ENCODE results near the gene TLX1.
"Not testable (repeated sequence)": the region's sequence is repeated elsewhere in the genome, so short reads cannot be mapped to it uniquely, and the experiment has no call there.

The TLX1 gene

DNA sequence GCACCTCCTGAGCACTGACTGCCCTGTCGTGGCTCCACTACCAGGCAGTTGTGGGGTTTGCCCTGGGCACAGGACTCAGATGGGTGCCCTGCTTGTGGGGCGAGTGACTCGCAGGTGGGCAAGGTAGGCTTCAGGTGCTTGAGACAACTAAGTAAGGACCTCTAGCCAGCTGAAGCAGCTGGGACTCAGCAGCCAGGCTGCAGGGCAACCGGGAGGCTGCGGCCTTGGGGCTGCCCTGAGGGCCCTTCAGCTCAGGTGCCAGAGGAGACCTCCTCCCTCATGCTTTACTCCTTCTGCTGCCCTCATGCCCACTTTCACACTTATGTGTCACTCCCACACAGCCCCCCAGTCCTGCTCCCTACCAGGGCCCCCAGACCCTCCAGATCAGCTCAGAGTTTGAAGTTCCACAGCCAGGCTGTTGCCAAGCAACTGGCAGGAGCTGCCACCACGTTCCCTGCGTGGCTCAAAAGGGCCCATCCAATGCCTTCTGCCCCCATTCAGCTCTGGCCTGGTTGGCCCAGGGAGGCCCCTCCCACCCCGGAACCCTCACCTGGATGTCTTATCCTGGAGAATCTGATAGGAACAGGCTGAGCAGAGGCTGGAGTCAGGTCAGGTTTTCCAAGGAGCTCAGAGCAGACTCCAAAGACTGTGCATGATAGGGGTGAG lies 10.0 kb downstream of the TLX1 start:
- in situ Hi-C loops (cut with HindIII; ENCODE audit: low pct_unique_long_range_greater_than_20kb, low sequenced_read_pairs): no loop called here
- no peak for TF ChIP-seq JUND (IDR thresholded peaks at IDR 0.05; ENCODE audit: low read depth)
- DNase-seq (ENCODE audit: low read depth in 1 of 2, low spot score in 1 of 2): peak in 1 of 2 experiments; percentile 53

DNA sequence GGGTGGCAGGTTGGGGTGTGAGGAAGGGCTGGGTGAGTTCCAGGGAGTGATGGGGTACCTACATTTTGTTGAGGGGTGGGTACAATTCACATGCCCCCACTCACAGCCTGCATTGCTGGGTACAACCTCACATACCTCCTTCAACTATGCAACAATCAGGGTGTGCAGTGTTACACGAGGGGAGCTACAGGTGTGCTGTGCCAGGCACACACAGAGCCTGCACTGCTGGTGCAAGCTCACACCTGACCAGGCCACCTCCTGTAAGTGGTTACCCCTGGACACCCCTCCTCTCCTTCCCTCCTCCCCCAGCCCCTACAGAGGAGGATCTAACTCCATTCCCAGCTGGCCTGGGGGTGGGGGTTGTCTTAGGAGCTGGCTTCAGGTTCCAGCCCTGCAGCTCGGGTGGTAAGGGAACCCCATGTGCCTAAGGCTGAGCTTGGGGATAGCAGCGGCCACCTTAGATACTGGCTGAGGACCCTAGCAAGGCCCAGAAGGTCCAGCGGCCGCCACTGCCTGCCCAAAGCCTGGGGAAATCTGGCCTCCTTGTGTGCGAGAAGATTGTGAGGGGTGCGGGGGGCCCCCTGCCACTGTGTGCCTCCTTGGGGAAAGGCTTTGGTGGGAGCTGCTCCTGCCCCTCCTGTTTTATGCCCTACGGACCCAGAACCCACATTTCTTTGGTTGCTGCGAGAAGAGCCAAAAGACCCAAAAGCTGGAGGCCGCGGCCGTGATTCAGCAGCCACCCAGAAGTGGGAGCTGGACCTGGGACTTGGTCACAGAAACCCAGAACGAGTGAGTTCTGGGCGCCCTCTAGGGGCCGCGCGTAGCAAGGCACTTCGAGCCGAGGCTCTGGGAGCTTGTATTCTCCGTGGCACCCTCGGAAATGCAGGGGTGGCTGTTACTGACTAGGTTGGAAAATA lies 10.8 kb downstream of the TLX1 start:
- in situ Hi-C loops (cut with HindIII; ENCODE audit: low pct_unique_long_range_greater_than_20kb, low sequenced_read_pairs): no loop called here
- TF ChIP-seq JUND (IDR thresholded peaks at IDR 0.05; ENCODE audit: low read depth): no peak

DNA sequence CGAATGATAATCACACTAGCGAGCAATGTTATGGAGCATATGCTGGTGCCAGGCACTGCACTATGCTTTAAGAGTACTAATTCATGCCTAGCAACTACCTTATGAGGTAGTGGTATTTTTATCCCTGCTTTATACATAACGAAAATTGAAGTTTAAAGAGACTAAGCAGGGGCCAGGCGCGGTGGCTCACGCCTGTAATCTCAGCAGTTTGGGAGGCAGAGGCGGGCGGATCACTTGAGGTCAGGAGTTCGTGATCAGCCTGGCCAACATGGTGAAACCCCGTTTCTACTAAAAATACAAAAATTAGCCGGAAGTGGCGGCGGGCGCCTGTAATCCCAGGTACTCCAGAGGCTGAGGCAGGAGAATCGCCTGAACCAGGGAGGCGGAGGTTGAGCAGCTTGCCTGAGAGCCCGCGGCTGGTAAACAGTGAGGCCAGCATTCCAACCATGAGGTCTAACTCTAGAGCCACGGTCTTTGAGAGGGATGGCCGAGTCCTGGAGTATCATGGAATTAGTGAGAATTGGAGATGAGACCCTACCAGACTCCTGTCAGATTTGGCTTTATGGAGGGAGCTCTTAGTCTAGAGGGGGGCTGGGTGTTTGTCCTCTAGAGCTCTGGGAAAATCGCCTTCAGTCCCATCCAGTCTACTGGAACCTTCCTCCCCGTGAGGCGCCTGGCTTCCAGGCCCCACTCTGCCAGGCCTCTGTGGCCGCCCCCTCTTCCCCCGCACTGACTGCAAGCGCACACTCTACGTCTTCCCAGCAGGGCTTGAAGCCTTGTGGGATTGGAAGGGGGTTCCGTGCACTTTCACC lies 11.6 kb downstream of the TLX1 start:
- no peak for DNase-seq (ENCODE audit: low read depth in 1 of 2, low spot score in 1 of 2)
- TF ChIP-seq JUND (IDR thresholded peaks at IDR 0.05; ENCODE audit: low read depth): no peak
- in situ Hi-C loops (cut with HindIII; ENCODE audit: low pct_unique_long_range_greater_than_20kb, low sequenced_read_pairs): no loop called here

More for the DNA sequence above, 10.8 kb downstream of the TLX1 start:
- DNase-seq (ENCODE audit: low read depth in 1 of 2, low spot score in 1 of 2): peak; percentile 93 to 97

DNA sequence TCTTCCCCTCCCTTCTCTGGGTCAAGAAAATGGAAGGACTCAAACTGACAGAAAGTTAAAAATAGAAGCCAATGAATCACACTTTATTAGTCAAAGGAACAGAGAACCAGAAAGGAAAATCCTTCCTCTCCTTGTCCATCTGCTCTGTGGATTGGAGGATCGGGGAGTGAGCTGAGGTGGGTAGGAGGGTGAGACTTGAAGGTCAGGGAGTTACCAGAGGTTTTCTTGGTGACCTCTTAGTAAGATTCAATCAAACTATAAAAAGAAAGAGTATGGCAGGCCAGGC lies 12.2 kb downstream of the TLX1 start:
- no peak for TF ChIP-seq JUND (IDR thresholded peaks at IDR 0.05; ENCODE audit: low read depth)
- DNase-seq (ENCODE audit: low read depth in 1 of 2, low spot score in 1 of 2): no peak
- in situ Hi-C loops (cut with HindIII; ENCODE audit: low pct_unique_long_range_greater_than_20kb, low sequenced_read_pairs): no loop called here

DNA sequence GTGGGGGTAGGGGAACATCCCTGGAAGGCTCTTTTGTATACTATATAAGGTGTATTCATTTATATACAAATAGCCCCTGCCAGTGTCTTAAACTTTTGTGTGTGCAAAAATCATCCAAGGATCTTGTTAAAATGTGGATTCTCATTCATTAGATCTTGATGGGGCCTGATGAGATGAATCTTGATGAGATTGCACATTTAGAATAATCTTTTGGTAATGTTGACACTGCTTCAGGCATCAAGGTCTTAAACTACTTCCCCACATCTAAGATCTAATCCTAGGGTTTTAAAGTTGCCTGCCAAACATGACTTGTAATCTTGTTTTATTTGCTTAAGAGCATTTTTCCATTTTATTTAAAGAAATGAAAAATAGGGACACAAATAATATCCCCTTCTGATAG lies 13.0 kb downstream of the TLX1 start:
- no peak for TF ChIP-seq JUND (IDR thresholded peaks at IDR 0.05; ENCODE audit: low read depth)
- no peak for DNase-seq (ENCODE audit: low read depth in 1 of 2, low spot score in 1 of 2)
- in situ Hi-C loops (cut with HindIII; ENCODE audit: low pct_unique_long_range_greater_than_20kb, low sequenced_read_pairs): no loop called here

DNA sequence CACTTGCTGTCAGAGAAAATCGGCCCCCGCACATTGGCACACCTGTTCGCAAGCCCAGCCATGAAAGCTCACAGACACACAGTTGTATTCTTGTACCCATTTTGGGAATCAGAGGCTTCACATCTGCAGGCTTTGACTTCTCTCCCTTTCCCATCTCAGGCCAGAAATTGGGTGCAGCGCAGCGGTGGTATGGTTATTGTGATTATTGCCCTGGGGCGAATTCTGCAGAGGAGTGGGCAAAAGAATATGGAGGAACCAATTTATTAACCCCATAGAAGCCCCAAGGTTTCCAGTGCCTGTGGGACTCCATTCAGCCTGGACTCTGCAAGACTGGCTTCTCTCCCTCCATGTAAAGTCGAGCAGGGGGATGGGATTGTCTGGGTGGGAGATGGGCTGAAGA lies 14.0 kb downstream of the TLX1 start:
- DNase-seq (ENCODE audit: low read depth in 1 of 2, low spot score in 1 of 2): no peak
- in situ Hi-C loops (cut with HindIII; ENCODE audit: low pct_unique_long_range_greater_than_20kb, low sequenced_read_pairs): no loop called here
- TF ChIP-seq JUND (IDR thresholded peaks at IDR 0.05; ENCODE audit: low read depth): no peak

DNA sequence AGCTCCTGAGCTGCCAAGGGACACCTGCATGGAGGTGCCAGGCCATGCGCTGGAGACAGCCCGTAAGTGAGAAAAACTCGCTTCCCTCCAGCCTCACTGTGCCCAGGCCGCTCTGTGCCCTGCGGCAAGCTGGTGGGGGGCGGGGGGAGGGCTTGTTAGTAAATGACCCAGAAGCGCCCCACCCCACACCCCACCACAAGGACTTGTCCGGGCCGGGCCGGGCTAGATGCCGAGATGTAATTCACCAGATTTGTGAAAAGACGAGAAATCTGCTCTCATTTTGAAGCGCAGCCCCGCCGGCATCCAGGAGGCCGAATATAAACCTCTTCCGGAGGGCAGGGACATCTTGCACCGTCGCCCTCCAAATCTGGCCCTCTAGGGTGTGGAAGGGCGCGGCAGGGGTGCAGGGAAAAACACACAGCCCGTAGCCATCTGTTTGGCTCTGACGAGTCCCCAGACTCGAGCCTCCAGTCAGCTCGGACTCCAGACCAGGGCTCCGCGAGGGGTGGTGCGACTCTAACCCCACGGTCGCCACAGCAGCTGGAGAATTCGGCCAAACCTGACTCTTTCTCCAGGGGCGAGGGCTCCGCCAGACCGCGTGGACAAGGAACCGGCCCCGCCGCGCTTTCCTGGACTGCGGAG lies 14.8 kb downstream of the TLX1 start:
- no peak for TF ChIP-seq JUND (IDR thresholded peaks at IDR 0.05; ENCODE audit: low read depth)
- DNase-seq (ENCODE audit: low read depth in 1 of 2, low spot score in 1 of 2): no peak
- in situ Hi-C loops (cut with HindIII; ENCODE audit: low pct_unique_long_range_greater_than_20kb, low sequenced_read_pairs): no loop called here

DNA sequence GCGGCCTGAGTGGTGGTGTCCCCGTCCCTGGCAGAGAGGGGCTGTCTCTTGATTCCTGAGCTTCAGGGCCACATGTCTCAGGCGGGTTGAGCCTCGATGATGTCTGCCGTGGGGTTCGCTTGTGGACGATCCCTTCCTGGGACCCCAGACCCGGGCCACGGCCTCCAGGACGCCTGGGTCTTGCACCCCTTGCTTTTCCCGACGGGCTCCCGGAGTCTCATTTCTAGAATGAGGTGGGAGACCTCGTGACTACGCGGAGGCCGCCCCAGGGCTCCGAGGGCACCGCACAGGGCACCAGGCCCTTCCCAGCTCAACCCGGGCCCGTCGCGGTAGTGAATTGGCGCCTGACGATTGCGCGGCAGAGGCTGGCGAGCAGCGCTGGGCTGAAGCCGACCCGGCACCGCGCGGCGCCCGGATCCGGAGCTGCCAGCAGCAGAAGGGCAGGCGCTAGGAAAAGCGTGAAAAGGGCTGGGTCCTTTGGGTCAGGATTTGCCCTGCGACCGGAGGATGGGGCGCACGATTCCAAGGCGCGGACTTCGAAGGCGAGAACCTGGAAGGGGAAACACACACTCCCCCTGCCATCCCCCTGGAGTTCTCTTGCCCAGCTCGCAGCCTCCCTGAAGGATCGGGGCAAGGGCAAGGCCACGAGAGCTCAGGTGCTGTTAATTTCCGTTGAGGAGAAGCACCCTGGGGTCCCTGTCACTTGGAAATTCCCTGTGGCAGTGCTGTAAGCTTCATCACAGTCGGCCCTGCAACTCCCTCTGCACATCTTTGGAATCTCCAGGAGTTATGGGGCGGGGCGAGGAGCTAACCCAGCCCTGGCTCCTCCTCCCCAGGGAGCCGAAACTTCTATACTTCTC lies 15.5 kb downstream of the TLX1 start:
- DNase-seq (ENCODE audit: low read depth in 1 of 2, low spot score in 1 of 2): peak; percentile 43 to 65
- in situ Hi-C loops (cut with HindIII; ENCODE audit: low pct_unique_long_range_greater_than_20kb, low sequenced_read_pairs): no loop called here

DNA sequence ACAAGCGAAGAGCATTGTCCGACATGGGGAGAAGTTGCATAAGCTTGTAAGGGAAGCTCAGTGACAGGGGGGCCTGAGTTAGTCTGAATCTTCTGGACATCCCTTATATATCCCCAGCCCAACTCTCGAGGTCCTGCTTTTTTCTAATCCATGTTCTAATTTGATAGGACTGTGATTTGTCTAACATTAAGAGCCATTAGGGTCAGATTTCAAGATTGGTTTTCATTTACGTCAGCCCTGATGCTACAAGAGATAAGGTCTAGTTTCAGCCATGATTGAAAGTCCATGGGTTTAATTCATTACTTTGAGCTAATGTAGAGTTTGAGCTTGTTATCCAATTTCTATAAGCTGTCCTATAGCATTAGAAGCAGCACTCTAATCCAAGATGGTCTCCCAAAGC lies 20.3 kb downstream of the TLX1 start:
- DNase-seq (ENCODE audit: low read depth in 1 of 2, low spot score in 1 of 2): no peak
- no peak for TF ChIP-seq JUND (IDR thresholded peaks at IDR 0.05; ENCODE audit: low read depth)
- in situ Hi-C loops (cut with HindIII; ENCODE audit: low pct_unique_long_range_greater_than_20kb, low sequenced_read_pairs): no loop called here

More for the DNA sequence above, 15.5 kb downstream of the TLX1 start:
- no peak for TF ChIP-seq JUND (IDR thresholded peaks at IDR 0.05; ENCODE audit: low read depth)

DNA sequence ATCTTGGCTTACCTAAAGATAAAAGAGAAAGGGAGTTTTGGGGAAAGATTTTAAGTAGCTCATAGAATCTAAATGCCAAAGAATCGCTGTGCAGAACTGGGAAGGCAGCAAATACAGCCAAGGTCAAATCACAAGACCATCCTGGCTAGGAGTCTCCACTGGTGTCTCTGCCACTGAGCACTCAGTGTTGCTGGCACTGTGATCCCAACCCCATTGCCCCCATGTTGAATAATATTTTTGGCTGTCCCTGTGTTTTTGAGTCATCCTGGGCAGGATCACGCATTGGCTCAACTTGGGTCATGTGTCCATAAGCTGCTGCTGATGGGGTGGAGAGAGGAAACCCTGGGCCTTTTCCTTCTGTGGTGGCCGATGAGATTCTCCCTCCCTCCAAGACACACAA lies 21.2 kb downstream of the TLX1 start:
- TF ChIP-seq JUND (IDR thresholded peaks at IDR 0.05; ENCODE audit: low read depth): no peak
- DNase-seq (ENCODE audit: low read depth in 1 of 2, low spot score in 1 of 2): no peak
- in situ Hi-C loops (cut with HindIII; ENCODE audit: low pct_unique_long_range_greater_than_20kb, low sequenced_read_pairs): no loop called here

DNA sequence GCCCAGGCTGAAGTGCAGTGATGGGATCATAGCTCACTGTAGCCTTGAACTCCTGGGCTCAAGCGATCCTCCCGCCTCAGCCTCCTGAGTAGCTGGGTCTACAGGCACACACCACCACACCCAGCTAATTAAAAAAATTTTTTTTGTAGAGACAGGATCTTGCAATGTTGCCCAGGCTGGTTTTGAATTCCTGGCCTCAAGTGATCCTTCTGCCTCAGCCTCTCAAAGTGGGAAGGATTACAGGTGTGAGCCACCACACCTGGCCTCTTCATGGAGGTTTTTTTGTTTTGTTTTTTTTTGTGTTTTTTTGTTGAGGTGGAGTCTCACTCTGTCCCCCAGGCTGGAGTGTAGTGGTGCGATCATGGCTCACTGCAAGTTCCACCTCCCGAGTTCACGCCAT lies 23.4 kb downstream of the TLX1 start:
- DNase-seq (ENCODE audit: low read depth in 1 of 2, low spot score in 1 of 2); in situ Hi-C loops (cut with HindIII; ENCODE audit: low pct_unique_long_range_greater_than_20kb, low sequenced_read_pairs): not testable (repeated sequence)

DNA sequence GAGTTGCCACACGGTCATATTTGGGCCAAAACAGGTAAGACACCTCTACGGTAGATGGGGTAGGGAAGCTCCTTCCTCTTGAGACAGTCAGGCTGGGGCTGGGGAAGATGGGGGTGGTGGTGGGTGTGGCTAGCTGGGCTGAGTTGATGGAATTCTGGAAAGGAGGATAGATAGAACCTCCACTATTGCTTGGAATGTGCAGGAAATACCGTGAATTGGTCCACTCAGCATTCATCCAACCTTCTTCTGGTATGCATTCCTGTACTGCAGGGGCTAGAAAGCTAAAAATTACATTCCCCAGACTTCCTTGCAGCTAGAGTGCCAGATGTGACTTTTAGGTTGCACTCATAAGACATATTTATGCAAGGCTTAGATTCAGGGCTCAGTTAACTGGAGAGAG lies 24.8 kb downstream of the TLX1 start:
- no peak for DNase-seq (ENCODE audit: low read depth in 1 of 2, low spot score in 1 of 2)
- no peak for TF ChIP-seq JUND (IDR thresholded peaks at IDR 0.05; ENCODE audit: low read depth)
- in situ Hi-C loops (cut with HindIII; ENCODE audit: low pct_unique_long_range_greater_than_20kb, low sequenced_read_pairs): no loop called here

All from T47D (cell line).